HG03045 (cell line): ENCODE results near the gene RNF227.
"Not testable (repeated sequence)": the region's sequence is repeated elsewhere in the genome, so short reads cannot be mapped to it uniquely, and the experiment has no call there.

ENCODE experiments used
- ATAC-seq: cut with Tn5 transposase; IDR thresholded peaks from one replicate; pipeline ENCODE4 v1.9.1; 2021; ENCODE audit warnings: mild to moderate bottlenecking, moderate library complexity; ENCODE audit not compliant: unreplicated experiment

Gene RNF227

DNA sequence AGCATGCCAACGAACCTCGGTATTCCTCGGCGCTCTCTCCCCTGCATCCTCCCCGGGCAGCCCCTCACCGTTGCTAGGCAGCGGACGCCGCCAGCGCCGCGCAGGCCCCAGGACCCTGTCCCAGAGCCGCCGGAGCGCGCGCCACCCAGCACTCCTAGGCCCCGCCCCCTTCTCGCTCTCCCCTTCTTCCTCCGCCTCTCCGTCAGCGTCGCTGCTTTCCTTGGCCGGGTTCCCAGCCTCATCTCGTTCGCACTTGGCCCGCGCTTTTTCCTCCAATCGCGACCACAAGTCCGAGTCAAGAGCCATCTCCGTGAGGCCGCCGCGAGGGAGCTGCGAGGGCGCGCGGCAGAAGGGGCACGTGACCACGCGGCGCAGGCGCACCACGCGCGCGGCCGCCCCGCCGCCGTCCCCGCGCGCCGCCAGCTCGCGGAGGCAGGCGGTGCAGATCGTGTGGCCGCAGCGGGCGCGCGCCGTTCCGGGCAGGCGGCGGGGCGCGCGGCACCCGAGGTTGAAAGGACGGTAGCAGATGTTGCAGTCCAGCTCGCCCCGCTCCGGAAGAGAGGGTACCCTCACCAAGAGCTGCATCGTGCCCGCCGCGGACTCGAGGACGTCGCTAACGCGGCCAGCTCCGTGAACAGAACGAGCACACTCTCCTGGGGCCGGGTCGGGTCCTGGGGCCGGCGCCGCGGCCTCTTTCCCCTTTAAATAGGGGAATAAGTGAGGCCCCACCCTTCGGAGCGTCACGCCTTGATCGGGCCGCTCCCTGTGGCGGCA lies at the start of gene RNF227:
TSS of gene RNF227 (minus strand) at position 679 of the 774 bp plus-strand sequence. CDS start at position 585, 94 bp downstream.
- peak; percentile 73 for ATAC-seq

DNA sequence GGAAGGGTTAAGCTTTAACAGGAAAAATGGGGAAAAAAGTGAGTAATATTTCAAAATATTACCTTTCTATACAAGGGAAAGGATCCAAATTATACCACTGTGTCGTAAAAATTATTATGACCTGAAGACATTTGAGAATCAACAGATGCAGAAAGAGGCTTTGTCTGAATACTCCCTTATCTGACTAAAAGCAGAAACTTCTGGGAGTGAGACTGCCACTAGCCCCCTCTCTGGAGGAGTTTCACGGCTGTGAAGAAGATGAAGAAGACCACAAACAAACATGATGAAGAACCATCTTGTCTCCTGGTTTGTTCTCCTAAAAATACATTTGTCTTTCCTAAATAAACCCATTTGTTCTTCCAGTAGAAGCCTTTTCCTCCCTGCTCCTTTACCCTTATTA lies 45.3 kb upstream of the RNF227 start:
- ATAC-seq = no peak

DNA sequence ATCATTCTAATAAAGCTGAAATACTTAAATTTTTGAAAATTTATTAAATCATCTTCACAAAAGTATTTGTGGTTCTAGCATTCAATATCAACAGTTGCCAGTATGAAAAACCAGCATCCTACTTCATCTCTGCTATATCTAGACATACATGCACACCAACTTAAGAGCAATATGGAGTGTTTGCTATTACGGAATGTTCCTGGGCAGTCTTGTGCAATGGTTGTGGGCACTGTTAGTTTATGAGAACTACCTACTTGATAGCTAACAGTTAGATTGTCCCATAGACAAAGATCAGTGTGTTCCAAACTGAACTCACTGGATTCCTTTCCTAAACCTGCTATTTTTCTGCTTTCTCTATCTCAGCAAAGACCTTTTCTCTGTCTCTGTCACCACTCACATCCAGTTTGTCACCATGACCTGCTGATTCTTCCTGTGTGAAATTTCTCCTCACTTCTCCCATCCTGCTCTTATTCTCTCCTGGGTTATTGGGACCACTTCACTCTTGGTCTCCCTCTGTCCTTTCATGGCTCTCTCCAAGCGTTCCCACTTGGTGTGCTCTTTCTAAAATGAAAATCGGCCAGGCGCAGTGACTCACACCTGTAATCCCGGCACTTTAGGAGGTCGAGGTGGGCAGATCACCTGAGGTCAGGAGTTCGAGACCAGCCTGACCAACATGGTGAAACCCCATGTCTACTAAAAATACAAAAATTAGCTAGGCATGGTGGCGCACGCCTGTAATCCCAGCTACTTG lies 43.6 kb upstream of the RNF227 start:
- ATAC-seq = no peak

DNA sequence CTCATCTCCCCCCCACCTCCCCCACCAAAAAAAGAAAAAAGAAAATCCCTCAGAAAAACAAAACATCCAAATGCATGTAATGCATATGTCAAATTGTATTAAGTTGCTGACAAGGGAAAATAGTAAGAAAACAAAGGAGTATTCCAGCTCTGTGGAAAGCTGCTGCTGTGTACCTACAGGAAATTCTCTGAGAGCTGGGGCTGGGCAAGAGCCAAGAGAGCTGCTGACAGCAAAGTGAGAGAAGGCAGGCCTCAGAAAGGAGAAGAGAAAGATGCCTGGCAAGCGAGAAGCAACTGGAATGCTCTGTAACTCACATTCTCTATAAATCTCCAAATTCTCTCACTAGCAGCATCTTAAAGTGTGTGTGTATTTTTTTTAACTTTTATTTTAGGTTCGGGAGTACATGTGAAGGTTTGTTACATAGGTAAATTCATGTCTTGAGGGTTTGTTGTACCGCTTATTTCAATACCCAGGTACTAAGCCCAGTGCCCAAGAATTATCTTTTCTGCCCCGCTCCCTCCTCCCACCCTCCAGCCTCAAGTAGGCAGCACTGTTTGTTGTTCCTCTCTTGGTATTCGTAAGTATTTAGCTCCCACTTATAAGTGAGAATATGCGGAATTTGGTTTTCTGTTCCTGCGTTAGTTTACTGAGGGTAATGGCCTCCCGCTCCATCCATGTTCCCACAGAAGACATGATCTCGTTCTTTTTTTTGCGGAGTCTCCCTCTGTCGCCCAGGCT lies 40.3 kb upstream of the RNF227 start:
- no peak for ATAC-seq

DNA sequence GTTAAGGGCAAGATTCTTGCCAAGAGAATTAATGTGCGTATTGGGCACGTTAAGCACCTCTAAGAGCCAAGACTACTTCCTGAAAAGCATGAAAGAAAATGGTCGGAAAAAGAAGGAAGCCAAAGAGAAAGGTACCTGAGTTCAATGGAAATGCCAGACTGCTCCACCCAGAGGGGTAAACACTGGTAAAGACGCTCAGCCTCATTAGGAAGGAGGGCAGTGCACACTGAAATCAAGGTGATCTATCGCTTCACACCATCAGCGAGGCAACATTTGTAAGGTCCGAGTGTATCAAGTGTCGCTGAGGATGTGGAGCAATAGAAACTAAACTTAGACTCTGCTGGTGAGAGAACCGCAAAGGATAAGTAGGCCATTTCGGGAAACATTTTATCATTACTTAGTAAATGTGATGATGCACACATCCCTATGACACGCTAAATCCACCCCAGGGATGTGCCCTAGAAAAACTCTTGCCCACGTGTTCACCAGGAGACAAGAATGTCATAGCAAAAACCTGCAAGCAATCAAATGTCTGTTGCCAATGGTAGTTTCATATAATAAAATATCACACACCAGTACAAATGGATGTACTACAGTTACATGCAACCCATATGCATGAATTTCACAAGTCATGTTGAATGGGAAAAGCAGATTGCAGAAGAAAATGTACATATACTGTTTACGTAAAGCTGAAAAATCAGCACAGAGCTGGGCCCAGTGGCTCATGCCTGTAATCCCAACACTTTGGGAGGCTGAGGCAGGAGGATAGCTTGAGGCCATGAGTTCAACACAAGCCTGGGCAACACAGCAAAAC lies 39.5 kb upstream of the RNF227 start:
- ATAC-seq = no peak

DNA sequence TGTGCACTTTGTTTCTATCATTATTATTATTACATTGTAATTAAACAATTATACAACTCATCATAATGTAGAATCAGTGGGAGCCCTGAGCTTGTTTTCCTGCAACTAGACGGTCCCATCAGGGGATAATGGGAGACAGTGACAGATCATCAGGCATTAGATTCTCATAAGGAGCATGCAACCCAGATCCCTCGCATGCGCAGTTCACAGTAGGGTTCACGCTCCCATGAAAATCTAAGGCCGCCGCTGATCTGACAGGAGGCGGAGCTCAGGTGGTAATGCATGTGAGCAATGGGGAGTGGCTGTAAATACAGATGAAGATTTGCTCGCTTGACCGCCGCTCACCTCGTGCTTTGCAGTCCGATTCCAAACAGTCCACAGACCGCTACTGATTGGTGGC lies 37.2 kb upstream of the RNF227 start:
- ATAC-seq = not testable (repeated sequence)

DNA sequence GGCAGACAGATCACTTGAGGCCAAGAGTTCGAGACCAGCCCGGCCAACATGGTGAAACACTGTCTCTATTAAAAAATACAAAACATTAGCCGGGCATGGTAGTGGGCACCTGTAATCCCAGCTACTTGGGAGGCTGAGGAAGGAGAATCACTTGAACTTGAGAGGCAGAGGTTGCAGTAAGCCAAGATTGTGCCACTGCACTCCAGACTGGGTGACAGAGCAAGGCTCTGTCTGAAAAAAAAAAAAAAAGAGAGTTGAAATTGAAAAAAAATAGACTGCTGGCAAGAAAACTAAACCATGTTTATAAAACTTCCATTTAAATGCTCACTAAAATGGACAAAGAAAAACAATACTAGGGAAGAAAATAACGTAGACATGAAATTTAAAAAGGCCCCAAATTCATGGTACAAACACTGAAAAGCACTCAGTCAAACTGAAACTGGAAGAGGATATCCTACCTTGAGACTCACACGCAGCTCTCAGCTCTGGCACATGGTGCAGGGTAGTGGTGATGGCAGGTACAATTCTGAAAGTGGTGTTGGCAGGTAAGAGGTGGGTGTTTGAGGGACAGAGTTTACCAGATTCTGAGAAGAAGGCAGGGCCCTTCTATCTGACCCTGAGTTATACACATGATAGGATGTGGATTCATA lies 35.2 kb upstream of the RNF227 start:
- no peak for ATAC-seq

DNA sequence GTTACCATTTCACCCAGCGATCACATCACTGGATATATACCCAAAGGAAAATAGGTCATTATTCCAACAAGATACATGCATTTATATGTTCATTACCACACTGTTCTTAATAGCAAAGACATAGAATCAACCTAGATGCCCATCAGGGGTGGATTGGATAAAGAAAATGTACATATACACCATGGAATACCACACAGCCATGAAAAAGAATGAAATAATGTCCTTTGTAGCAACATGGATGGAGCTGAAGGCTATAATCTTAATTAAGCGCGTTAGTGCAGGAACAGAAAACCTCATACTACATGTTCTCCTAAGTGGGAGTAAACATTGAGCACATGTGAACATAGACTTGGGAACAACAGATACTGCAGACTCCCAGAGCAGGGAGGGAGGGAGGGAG lies 34.5 kb upstream of the RNF227 start:
- ATAC-seq = no peak

DNA sequence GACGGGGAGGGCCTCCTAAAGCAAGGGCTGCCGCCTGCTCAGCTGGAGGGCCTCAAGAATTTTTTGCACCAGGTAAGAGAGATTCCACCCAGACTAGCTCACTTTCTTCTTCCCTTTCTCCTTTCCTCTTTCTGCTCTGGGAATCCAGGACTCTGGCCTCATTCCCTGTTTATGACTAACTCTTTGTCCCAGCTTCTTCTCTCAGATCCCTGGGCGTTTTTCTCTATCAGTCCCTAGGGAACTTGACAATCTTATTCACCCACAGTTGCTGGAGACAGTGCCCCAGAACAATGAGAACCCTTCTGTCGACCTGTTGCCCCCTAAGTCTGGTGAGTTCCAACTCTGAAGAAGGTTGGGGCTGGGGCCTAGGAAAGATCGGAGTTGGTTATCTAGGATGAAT lies 31.6 kb upstream of the RNF227 start:
- ATAC-seq = no peak

DNA sequence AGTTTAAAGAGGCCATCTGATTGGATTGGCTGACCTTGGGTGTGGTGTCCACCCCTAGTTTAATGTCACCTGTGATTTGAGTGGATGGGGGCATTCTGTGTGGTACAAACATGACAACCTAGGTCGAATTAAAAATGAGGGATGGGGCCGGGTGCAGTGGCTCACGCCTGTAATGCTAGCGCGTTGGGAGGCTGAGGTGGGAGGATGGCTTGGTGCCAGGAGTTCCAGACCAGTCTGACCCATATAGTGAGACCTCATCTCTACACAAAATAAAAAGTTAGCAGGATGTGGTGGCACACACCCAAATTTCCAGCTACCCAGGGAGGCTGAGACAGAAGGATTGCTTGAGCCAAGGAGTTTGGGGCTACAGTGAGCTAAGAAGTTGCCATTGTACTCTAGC lies 30.4 kb upstream of the RNF227 start:
- no peak for ATAC-seq

DNA sequence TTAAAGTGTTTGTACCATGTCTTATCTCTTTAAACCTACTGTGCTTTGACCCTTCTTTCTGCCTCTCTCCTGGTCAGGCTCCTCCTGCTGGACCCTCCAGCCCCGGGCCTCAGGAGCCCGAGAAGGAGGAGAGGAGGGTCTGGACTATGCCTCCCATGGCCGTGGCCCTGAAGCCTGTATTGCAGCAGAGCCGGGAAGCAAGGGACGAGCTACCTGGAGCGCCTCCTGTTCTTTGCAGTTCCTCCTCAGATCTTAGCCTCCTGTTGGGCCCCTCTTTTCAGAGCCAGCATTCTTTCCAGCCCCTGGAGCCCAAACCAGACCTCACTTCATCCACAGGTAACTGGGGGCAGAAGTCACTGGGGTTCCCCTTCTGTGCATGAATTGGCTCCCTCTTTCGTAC lies 29.6 kb upstream of the RNF227 start:
- no peak for ATAC-seq

DNA sequence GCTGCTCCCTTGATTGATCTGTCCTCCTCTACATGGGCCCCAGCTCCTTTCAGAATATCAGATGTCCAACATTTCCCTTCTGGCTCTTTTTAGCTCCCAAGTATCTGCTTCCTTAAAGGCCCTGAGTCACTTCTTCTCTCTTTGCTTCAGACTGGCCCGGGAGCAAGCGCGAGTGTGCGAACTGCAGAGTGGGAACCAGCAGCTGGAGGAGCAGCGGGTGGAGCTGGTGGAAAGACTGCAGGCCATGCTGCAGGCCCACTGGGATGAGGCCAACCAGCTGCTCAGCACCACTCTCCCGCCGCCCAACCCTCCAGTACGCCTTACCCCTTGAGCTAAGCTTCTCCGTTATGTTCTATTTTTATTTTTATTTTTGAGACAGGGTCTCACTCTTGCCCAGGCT lies 28.2 kb upstream of the RNF227 start:
- no peak for ATAC-seq

DNA sequence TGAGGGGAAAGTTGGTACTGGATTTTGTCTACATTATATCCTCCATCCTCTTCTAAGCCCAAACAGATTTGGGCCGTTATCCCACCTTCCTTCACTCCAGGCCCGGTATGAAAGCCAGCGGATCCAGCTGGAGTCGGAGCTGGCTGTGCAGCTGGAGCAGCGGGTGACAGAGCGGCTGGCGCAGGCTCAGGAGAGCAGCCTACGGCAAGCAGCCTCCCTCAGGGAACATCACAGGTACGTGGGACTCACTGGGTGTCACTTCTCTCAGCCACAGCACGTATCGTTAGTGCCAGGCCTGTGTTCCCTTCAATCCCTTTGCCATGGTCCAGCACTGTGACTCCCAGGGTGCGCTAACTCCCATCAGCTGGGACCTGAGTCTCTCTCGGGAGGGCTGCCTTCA lies 27.2 kb upstream of the RNF227 start:
- ATAC-seq = no peak

DNA sequence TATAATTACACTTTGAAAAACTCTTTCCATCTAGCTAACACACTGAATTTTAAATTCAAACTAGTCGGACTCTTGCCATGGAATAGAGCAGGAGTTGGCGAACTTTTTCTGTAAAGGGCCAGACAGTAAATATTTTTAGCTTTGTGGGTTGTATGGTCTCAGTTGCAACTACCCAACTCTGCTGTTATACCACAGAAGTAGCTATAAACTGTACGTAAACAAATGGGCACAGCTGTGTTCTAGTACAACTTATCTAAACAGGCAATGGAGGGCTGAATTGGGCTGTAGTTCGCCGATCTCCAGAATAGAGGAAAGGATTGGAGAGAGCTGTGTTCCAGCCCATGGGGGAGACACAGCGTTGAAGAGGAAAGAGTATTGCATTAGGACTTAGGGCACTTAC lies 24.7 kb upstream of the RNF227 start:
- ATAC-seq = no peak

DNA sequence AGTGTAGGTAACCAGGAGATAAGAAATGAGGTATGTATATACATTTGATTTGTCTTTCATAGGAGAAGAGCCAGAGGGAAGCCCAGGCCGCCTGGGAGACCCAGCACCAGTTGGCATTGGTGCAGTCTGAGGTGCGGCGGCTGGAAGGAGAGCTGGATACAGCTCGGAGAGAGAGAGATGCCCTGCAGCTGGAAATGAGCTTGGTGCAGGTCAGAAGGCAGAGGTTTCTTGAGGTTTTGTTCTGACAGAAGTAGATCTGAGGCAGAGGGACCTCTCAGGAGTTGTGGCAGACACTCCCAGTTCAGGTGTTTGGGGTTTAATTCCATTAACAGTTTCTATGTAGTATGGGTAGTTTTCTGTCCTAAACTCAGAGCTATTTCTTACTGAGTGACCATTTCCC lies 23.9 kb upstream of the RNF227 start:
- ATAC-seq = no peak

DNA sequence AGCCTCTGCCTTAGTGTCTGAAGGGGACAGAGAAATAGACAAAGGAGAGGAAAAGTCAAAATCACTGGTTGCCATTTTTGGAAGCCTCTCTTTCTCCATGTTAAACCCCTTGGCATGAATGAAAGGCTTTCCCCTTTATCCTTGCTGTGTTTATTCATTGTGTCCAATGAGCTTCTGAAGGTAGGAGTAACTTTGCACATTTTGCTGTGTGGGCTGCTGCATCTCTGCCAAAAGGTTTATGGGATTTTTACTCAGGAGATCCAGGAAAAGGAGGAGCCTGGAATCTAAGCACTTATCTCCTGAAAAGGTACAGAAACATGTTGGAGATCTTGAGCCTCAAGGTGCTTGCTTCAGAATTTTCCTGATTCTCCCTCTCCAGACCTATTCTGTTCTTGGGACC lies 19.8 kb upstream of the RNF227 start:
- ATAC-seq = no peak

DNA sequence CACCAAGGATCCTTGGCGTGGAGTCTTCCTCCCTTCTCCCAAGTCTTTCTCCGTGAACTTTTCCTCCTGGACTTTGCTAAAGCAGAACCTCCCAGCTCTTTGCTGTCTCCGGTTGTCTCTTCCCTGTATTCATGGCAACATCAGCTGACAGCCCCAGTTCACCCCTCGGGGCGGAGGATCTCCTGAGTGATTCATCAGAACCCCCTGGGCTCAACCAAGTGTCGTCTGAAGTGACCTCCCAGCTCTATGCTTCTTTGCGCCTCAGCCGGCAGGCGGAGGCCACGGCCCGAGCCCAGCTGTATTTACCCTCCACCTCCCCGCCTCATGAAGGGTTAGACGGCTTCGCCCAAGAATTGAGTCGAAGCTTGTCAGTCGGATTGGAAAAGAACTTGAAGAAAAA lies 16.9 kb upstream of the RNF227 start:
- no peak for ATAC-seq

DNA sequence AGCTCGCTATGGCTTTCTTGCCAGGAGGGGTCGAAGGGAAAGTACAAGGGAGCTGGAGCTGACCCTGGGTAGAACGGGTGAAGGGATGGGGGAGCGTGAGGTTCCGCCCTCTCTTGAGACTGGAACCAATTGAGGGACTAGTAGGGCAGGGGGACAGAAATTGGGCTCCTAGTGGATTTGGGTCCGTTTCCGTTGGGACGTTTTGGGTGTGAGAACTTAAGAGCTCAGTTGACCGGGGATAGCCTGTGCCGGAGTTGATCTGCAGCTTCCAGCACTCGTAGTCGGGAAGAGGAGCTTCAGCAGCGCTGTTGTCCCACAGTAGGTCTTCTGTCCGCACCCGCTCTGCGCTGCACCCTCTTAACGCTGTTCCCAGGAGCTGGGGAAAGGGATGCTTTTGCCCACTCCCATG lies 16.4 kb upstream of the RNF227 start:
- no peak for ATAC-seq

DNA sequence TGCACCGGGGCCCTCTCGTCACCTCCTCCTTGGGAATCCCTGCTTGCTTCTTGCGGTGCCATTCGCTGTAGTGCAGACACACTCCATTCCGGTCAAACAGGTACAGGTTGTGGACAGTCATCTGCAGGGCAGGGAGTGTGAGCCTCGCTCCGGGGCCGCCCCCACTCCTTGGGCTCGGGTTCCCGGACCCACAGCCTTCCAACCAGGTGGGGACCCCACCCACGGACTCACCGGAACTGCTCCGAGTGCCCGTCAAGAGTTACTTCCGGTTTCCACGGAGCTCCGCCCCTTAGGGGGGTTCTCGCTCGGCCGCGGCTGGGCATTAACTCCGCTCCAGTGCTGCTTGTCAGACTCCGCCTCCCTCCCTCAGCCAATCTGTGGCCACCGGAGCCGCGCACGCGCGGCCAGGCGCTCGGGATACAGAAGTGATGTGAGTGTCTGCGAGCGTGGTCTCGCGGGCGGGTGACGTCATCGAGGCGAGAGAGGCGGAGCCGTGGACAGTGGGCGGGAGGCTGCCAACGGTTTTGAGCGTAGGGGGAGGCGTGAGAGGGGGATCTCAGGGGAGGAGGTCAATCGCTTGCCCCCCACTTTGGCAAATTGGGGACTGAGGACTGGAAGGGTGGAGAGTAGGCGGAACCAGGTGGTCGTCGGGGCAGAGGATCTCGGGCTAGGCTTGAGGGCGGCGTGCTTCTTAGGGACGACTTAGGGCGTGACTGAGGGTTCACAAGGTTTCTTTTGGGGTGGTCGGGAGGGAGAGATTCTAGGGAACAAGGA lies 15.8 kb upstream of the RNF227 start, which contains the start of the genes CNTROB and TRAPPC1:
TSS of gene CNTROB (plus strand) at position 498 of the 774 bp plus-strand sequence. CDS start 874 bp downstream, outside the sequence.
TSS of gene TRAPPC1 (minus strand) at position 238 of the 774 bp plus-strand sequence. CDS start at position 121, 117 bp downstream.
- peak; percentile 87 for ATAC-seq
